Measurements from ENCODE around the gene CABCOCO1. TPM values are rescaled to one million over a fixed set of nuclear protein-coding genes. Genes with fewer than 3 reads are reported as not detected.

The CABCOCO1 gene
- polyA plus RNA-seq, 1 of the 3 experiments (the other 2 are of a cell fraction): 0.71 TPM

DNA sequence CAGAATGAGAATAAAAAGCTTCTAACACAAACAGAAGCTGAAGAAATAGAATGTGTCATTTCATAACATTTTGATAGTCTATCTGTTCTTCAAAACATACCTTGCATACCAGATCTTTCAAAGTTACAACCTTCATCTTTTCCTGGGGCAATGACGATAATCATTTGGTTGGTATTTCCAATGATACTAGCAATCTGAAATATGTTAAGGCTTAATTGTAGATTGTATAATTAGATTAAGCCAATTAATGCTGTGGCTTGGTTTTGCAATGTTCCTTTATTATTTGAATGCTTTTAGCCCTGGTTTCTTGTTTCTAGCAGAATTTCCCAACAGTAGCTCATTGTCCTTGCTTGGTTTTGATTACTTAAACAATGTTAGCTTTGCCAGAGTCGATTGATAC lies 84.6 kb downstream of the CABCOCO1 start:
- 83% methylated on average over 2 of the region's 2 CpGs for WGBS (ENCODE audit: low lambda C conversion rate)
- Histone ChIP-seq H3K9me2 (no peaks in the 10 kb centered on the region), H3K4me3 (ENCODE audit: low read depth in 2 of 2, low read length in 1 of 2) (no peak overlapping the region), H2AFZ (ENCODE audit: low read depth) (no peak overlapping the region), H3K36me3 (replicated peaks in 1 of 2; ENCODE audit: control insufficient read depth in 1 of 2, insufficient read depth in 2 of 2, low read length in 1 of 2) (no peaks in the 10 kb centered on the region), H3K4me1 (ENCODE audit: control insufficient read depth in 1 of 2, insufficient read depth in 2 of 2, low read depth in 1 of 2, low read length in 1 of 2) (peaks cover 12 to 16% of the 10 kb centered on the region in 2 experiments; a peak in 3 of 4 replicates), H3F3A (replicated peaks; ENCODE audit: insufficient read depth) (no peaks in the 10 kb centered on the region), H4K20me1 (ENCODE audit: insufficient read depth) (no peaks in the 10 kb centered on the region), H3K27me3 (ENCODE audit: insufficient read depth) (no peaks in the 10 kb centered on the region), H3K4me2 (no peak overlapping the region), H3K27ac (ENCODE audit: low read depth in 2 of 2, low read length in 1 of 2) (peak overlapping the region in 1 of 2 experiments; percentile 58; a peak in 1 of 4 replicates), H3K79me2 (ENCODE audit: insufficient read depth) (no peaks in the 10 kb centered on the region), H3K9ac (no peak overlapping the region), H3K9me3 (no peaks in the 10 kb centered on the region)
- TF ChIP-seq RCOR1 (IDR thresholded peaks at IDR 0.05; ENCODE audit: low read length) (peak; percentile 60; the same call in 1 of the 2 replicates), GABPA (IDR thresholded peaks at IDR 0.05; ENCODE audit: low read depth) (no peak), EP300 (IDR thresholded peaks at IDR 0.05; ENCODE audit: borderline replicate concordance in 1 of 2, low read depth in 1 of 2, low read length in 1 of 2) (peak in 1 of 2 experiments; percentile 51; a peak in 1 of 4 replicates), FOXJ3 (CRISPR knock-in tag; IDR thresholded peaks at IDR 0.05) (no peak)
- DNase-seq: no peak
- ChIA-PET CTCF (interaction anchor here (0.8 to 7.5 kb wide), 4 partner anchors 13 to 498 kb away, joined by 3 to 44 read pairs (median 4); no protein-coding TSS in a partner anchor), POLR2A (no interaction called here)

- 97% methylated on average over 3 of the region's 3 CpGs for WGBS (ENCODE audit: low lambda C conversion rate)
- Histone ChIP-seq H3F3A (replicated peaks; ENCODE audit: insufficient read depth) (peaks cover 4% of the 10 kb centered on the region), H3K79me2 (ENCODE audit: insufficient read depth) (no peaks in the 10 kb centered on the region), H3K27me3 (ENCODE audit: insufficient read depth) (no peaks in the 10 kb centered on the region), H3K9me2 (no peaks in the 10 kb centered on the region), H4K20me1 (ENCODE audit: insufficient read depth) (no peaks in the 10 kb centered on the region), H3K9me3 (no peaks in the 10 kb centered on the region), H3K4me3 (ENCODE audit: low read depth in 2 of 2, low read length in 1 of 2) (no peak overlapping the region), H2AFZ (ENCODE audit: low read depth) (no peak overlapping the region), H3K9ac (no peak overlapping the region), H3K4me1 (ENCODE audit: control insufficient read depth in 1 of 2, insufficient read depth in 2 of 2, low read depth in 1 of 2, low read length in 1 of 2) (peaks cover 19 to 30% of the 10 kb centered on the region in 2 experiments; a peak in 3 of 4 replicates), H3K27ac (ENCODE audit: low read depth in 2 of 2, low read length in 1 of 2) (no peak overlapping the region), H3K4me2 (no peak overlapping the region), H3K36me3 (replicated peaks in 1 of 2; ENCODE audit: control insufficient read depth in 1 of 2, insufficient read depth in 2 of 2, low read length in 1 of 2) (no peaks in the 10 kb centered on the region)
- no peak for DNase-seq
- TF ChIP-seq NRF1 (IDR thresholded peaks at IDR 0.05; ENCODE audit: low read depth, low read length) (no peak), FOXJ3 (CRISPR knock-in tag; IDR thresholded peaks at IDR 0.05) (no peak), SMC3 (IDR thresholded peaks at IDR 0.05; ENCODE audit: low read depth, low read length) (no peak), ZBTB33 (IDR thresholded peaks at IDR 0.05; ENCODE audit: borderline replicate concordance, low read depth) (no peak), RAD21 (IDR thresholded peaks at IDR 0.05; ENCODE audit: low read length) (no peak), SIN3A (IDR thresholded peaks at IDR 0.05; ENCODE audit: borderline replicate concordance, low read depth, low read length) (no peak), TAF1 (IDR thresholded peaks at IDR 0.05; ENCODE audit: borderline replicate concordance, low read depth, low read length) (no peak), GABPA (IDR thresholded peaks at IDR 0.05; ENCODE audit: low read depth) (no peak)
- TF ChIP-seq, protein P1, sequence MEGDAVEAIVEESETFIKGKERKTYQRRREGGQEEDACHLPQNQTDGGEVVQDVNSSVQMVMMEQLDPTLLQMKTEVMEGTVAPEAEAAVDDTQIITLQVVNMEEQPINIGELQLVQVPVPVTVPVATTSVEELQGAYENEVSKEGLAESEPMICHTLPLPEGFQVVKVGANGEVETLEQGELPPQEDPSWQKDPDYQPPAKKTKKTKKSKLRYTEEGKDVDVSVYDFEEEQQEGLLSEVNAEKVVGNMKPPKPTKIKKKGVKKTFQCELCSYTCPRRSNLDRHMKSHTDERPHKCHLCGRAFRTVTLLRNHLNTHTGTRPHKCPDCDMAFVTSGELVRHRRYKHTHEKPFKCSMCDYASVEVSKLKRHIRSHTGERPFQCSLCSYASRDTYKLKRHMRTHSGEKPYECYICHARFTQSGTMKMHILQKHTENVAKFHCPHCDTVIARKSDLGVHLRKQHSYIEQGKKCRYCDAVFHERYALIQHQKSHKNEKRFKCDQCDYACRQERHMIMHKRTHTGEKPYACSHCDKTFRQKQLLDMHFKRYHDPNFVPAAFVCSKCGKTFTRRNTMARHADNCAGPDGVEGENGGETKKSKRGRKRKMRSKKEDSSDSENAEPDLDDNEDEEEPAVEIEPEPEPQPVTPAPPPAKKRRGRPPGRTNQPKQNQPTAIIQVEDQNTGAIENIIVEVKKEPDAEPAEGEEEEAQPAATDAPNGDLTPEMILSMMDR (IDR thresholded peaks at IDR 0.05): no peak
- POLR2A ChIA-PET: no interaction called here
- CTCF ChIA-PET: interaction anchor here (1.1 to 3.1 kb wide), 6 partner anchors 13 to 496 kb away, joined by 3 to 15 read pairs (median 5); partner anchors contain the start of gene ARID5B
Observed at GRCh38 chr10:61749291-61749690, 86.6 kb downstream of the CABCOCO1 start.
